ENCODE results near the gene FAM200C. TPM values are rescaled to one million over a fixed set of nuclear protein-coding genes. Genes with fewer than 3 reads are reported as not detected.
A peak's percentile ranks its signal among the peaks of the same experiment; 100 is the strongest.

Gene FAM200C
- total RNA-seq, 2 donors from 2014 or later: 1.8 to 2.3 TPM

DNA sequence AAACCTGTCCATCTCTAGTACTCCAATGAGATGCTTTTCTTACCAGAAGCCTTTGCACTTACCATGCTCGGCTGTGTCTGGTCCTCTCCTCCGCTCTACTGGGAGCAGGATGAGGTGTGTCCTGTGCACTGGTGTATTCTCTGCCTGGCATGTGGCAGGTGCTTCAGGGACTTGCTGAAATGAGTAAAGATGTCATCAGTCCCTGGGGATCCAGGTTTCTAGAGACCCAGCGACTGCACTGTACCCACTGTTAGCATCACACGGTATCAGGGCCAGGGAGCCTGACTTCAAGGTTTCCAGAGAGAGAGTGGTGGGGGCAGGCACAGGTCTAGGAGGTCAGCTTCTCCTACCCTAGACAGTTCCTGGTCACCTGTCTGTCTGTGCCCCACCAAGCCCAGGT is 32.3 kb upstream of the FAM200C start:
- no peak for DNase-seq
- intact Hi-C loops (cut with DNase I): no loop called here
- TF ChIP-seq, protein P1, sequence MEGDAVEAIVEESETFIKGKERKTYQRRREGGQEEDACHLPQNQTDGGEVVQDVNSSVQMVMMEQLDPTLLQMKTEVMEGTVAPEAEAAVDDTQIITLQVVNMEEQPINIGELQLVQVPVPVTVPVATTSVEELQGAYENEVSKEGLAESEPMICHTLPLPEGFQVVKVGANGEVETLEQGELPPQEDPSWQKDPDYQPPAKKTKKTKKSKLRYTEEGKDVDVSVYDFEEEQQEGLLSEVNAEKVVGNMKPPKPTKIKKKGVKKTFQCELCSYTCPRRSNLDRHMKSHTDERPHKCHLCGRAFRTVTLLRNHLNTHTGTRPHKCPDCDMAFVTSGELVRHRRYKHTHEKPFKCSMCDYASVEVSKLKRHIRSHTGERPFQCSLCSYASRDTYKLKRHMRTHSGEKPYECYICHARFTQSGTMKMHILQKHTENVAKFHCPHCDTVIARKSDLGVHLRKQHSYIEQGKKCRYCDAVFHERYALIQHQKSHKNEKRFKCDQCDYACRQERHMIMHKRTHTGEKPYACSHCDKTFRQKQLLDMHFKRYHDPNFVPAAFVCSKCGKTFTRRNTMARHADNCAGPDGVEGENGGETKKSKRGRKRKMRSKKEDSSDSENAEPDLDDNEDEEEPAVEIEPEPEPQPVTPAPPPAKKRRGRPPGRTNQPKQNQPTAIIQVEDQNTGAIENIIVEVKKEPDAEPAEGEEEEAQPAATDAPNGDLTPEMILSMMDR (IDR thresholded peaks at IDR 0.05): no peak

DNA sequence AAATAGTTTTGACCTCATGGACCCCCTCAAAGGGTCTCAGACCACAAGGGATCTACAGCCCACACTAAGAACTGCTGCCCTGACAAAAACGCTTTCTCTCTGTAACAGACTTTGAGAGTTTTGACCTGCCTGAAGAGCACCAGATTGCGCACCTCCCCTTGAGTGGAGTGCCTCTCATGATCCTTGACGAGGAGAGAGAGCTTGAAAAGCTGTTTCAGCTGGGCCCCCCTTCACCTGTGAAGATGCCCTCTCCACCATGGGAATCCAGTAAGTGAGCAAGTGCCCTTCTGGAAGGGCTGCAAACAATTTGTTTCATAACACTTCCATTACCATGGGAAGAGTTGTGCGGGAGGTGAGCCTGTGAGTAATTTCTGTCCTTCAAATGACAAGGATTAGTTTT is 27.8 kb upstream of the FAM200C start:
- Histone ChIP-seq H3K9me3 (no peaks in the 10 kb centered on the region), H3K4me3 (no peak overlapping the region), H3K27me3 (no peaks in the 10 kb centered on the region), H3K27ac (no peak overlapping the region), H3K36me3 (no peaks in the 10 kb centered on the region), H3K9ac (ENCODE audit: low read depth in 2 of 2, low read length in 2 of 2) (no peak overlapping the region), H3K4me1 (no peaks in the 10 kb centered on the region)
- TF ChIP-seq, protein P1 (IDR thresholded peaks at IDR 0.05): no peak
- intact Hi-C loops (cut with DNase I): no loop called here
- DNase-seq: no peak

More for the DNA sequence above, 32.3 kb upstream of the FAM200C start:
- H3K4me1 ChIP-seq: no peaks in the 10 kb centered on the region
- H3K27me3 ChIP-seq: no peaks in the 10 kb centered on the region
- H3K9me3 ChIP-seq: no peaks in the 10 kb centered on the region
- no peak overlapping the region for H3K4me3 ChIP-seq
- no peak overlapping the region for H3K9ac ChIP-seq (ENCODE audit: low read depth in 2 of 2, low read length in 2 of 2)
- H3K27ac ChIP-seq: no peak overlapping the region
- H3K36me3 ChIP-seq: no peaks in the 10 kb centered on the region

DNA sequence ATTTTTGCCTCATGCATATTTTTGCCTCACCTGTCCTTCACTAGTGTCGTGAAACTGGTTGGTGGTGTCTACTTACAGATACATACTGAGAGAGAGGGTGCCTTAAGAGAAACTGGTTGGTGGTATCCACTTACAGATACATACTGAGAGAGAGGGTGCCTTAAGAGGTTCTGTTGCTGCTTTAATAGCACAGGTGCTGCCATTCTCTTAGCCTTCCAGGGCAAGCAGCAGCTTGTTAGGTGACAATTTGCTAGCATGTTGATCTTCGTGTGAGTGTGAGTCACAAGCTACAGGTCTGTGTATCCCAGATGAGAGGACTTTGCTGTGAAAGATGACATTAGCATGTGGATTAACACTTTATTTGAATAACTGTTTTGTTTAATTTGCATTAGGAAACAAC is 23.2 kb upstream of the FAM200C start:
- intact Hi-C loops (cut with DNase I): no loop called here
- no peak overlapping the region for H3K27ac ChIP-seq
- no peaks in the 10 kb centered on the region for H3K9me3 ChIP-seq
- H3K27me3 ChIP-seq: no peaks in the 10 kb centered on the region
- no peaks in the 10 kb centered on the region for H3K4me1 ChIP-seq
- peak overlapping the region in 1 of 2 donors; percentile 76 for H3K9ac ChIP-seq (ENCODE audit: low read depth in 2 of 2, low read length in 2 of 2)
- no peak for DNase-seq
- H3K4me3 ChIP-seq: no peak overlapping the region
- TF ChIP-seq, protein P1 (IDR thresholded peaks at IDR 0.05): no peak
- H3K36me3 ChIP-seq: no peaks in the 10 kb centered on the region

DNA sequence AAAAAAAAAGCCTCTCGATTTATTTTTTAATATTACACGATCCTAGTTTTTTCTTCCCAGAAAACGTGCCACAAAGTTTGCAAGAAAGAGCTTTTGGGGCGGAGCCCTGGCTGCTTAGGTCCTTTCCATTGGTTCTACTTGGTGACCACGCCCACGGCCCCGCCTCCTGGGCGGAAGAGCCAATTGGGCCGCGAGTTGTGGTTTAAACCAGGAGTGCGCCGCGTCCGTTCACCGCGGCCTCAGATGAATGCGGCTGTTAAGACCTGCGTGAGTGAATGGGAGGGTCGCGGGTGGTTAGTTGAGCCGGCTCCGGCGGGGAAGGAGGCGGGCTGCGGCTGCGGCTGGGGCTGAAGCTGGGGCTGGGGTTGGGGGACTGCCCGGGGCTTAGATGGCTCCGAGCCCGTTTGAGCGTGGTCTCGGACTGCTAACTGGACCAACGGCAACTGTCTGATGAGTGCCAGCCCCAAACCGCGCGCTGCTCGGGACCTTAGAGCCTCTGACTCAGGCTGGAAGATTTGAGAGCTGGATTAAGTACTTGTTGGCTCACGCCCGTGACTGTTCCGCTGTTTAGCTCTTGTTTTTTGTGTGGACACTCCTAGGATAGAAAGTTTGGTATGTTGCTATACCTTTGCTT is 21.9 kb upstream of the FAM200C start, which contains the start of gene PTTG1:
Gene PTTG1 (plus strand): TSS at position 231 of the 634 bp plus-strand sequence. CDS start 458 bp downstream, outside the sequence.
- H3K36me3 ChIP-seq: no peaks in the 10 kb centered on the region

DNA sequence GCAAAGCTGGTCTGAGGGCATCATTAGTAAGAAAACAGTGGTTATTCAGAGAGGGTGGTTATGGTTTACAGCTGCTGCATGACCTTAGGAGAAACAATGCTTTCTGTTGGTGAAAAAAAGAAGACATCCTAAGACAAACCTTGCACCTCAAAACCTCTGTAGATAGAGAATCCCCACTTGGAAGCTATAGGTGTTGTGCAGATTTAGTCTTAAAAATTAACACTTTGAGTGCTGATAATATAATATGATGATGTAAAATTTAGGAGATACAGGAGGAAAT is 20.4 kb upstream of the FAM200C start:
- H3K36me3 ChIP-seq: no peaks in the 10 kb centered on the region
- no peak overlapping the region for H3K4me3 ChIP-seq
- H3K27me3 ChIP-seq: no peaks in the 10 kb centered on the region
- TF ChIP-seq, protein P1 (IDR thresholded peaks at IDR 0.05): no peak
- peaks cover 7% of the 10 kb centered on the region for H3K4me1 ChIP-seq
- H3K9ac ChIP-seq (ENCODE audit: low read depth in 2 of 2, low read length in 2 of 2): peak overlapping the region in 1 of 2 donors; percentile 93
- no peak overlapping the region for H3K27ac ChIP-seq
- intact Hi-C loops (cut with DNase I): no loop called here
- DNase-seq: no peak
- no peaks in the 10 kb centered on the region for H3K9me3 ChIP-seq

More for the DNA sequence above, 21.9 kb upstream of the FAM200C start, which contains the start of gene PTTG1:
- H3K9me3 ChIP-seq: no peaks in the 10 kb centered on the region
- intact Hi-C loops (cut with DNase I): no loop called here
- peak; percentile 98 for DNase-seq
- peak within 1 kb of the TSS; percentile 48 for H3K27ac ChIP-seq
- H3K4me1 ChIP-seq: peaks cover 7% of the 10 kb centered on the region
- peak within 1 kb of the TSS in 1 of 2 donors; percentile 76 for H3K9ac ChIP-seq (ENCODE audit: low read depth in 2 of 2, low read length in 2 of 2)
- H3K27me3 ChIP-seq: no peaks in the 10 kb centered on the region
- TF ChIP-seq, protein P1 (IDR thresholded peaks at IDR 0.05): no peak
- H3K4me3 ChIP-seq: peak within 1 kb of the TSS; percentile 80

Data from colonic mucosa (tissue), 4 donors.